ENCODE data around the gene RTTN. TPM values are rescaled to one million over a fixed set of nuclear protein-coding genes. Genes with fewer than 3 reads are reported as not detected.

The RTTN gene
- total and polyA plus RNA-seq, 10 of the 15 experiments (the other 5 are each of a cell fraction or from before 2014, with no cell fraction given), result 9.4 to 36.6 (median 15.7) TPM

DNA sequence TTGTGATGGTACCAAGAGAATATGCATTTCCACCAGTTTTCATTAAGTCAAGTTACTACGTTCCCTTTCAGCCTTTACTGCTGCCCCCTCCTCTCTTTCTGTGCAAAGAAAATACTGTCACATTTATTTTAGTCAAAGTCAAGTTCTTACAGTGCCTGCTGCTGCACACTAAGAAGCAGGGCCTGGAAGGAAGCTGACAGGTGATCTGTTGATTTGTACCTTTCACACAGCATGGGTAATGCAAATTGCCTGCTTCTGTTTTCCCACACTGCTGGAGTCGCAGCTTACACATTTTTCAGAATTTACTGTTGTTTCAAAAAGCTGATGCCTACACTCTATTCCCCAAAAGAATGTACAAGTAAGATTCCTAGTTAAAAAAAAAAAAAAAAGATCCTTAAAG, 209.1 kb downstream of the RTTN start:
- DNase-seq (ENCODE audit: low read depth, low spot score) (no peak), FAIRE-seq (no peak), ATAC-seq (no peak)
- RAD21 ChIA-PET (ENCODE audit: unreplicated experiment), result interaction anchor here (0.6 to 1.6 kb wide), 4 partner anchors 10 to 251 kb away, joined by 3 read pairs; no protein-coding TSS in a partner anchor
- whole genome bisulfite sequencing (ENCODE audit: insufficient coverage, insufficient replicate concordance, low lambda C conversion rate, missing lambda C conversion rate), result 89% methylated on average over 2 of the region's 2 CpGs
- BruUV-seq (replicated peaks), result no TSS peak
- Histone ChIP-seq H3K27ac (ENCODE audit: control insufficient read depth, insufficient read depth) (no peak overlapping the region), H3K36me3 (ENCODE audit: control insufficient read depth in 2 of 2, insufficient read depth in 2 of 2, low read length in 1 of 2) (peaks cover 2% of the 10 kb centered on the region in 2 experiments; a peak in 2 of 4 replicates), H3K9ac (ENCODE audit: control insufficient read depth, insufficient read depth, low read length) (no peak overlapping the region), H3K27me3 (replicated peaks in 1 of 2; ENCODE audit: control insufficient read depth in 2 of 2, insufficient read depth in 2 of 2, low read length in 1 of 2) (no peaks in the 10 kb centered on the region), H3K4me3 (no peak overlapping the region), H3K79me2 (ENCODE audit: control insufficient read depth, insufficient read depth, low read length) (no peaks in the 10 kb centered on the region), H3K9me3 (replicated peaks; ENCODE audit: control insufficient read depth, insufficient read depth, low read length) (no peaks in the 10 kb centered on the region), H3K4me1 (ENCODE audit: control insufficient read depth, insufficient read depth, low read length) (no peaks in the 10 kb centered on the region), H2AFZ (ENCODE audit: control insufficient read depth, low read depth, low read length) (no peak overlapping the region), H3K4me2 (ENCODE audit: control insufficient read depth, insufficient read depth) (no peak overlapping the region), H4K20me1 (ENCODE audit: control insufficient read depth, insufficient read depth) (no peaks in the 10 kb centered on the region)
- in situ Hi-C loops (cut with MboI), result no loop called here
- SMC1A ChIA-PET (ENCODE audit: uncharacterized antibody, unreplicated experiment), result interaction anchor here (0.9 to 1.6 kb wide), 7 partner anchors 10 to 131 kb away, joined by 3 to 4 read pairs (median 3); no protein-coding TSS in a partner anchor
- CTCF ChIA-PET, result no interaction called here
- intact Hi-C loops (cut with micrococcal nuclease; ENCODE audit: unreplicated experiment), result no loop called here
- TF ChIP-seq, protein P1, sequence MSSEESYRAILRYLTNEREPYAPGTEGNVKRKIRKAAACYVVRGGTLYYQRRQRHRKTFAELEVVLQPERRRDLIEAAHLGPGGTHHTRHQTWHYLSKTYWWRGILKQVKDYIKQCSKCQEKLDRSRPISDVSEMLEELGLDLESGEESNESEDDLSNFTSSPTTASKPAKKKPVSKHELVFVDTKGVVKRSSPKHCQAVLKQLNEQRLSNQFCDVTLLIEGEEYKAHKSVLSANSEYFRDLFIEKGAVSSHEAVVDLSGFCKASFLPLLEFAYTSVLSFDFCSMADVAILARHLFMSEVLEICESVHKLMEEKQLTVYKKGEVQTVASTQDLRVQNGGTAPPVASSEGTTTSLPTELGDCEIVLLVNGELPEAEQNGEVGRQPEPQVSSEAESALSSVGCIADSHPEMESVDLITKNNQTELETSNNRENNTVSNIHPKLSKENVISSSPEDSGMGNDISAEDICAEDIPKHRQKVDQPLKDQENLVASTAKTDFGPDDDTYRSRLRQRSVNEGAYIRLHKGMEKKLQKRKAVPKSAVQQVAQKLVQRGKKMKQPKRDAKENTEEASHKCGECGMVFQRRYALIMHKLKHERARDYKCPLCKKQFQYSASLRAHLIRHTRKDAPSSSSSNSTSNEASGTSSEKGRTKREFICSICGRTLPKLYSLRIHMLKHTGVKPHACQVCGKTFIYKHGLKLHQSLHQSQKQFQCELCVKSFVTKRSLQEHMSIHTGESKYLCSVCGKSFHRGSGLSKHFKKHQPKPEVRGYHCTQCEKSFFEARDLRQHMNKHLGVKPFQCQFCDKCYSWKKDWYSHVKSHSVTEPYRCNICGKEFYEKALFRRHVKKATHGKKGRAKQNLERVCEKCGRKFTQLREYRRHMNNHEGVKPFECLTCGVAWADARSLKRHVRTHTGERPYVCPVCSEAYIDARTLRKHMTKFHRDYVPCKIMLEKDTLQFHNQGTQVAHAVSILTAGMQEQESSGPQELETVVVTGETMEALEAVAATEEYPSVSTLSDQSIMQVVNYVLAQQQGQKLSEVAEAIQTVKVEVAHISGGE (CRISPR knock-in tag; IDR thresholded peaks at IDR 0.05), result no peak
- TF ChIP-seq ASH2L (IDR thresholded peaks at IDR 0.05; ENCODE audit: borderline replicate concordance, low read depth) (no peak), TARDBP (IDR thresholded peaks at IDR 0.05; ENCODE audit: borderline replicate concordance) (no peak), WRNIP1 (IDR thresholded peaks at IDR 0.05; ENCODE audit: borderline replicate concordance, low read depth, low read length) (no peak), IKZF2 (IDR thresholded peaks at IDR 0.05) (no peak), TCF12 (IDR thresholded peaks at IDR 0.05; ENCODE audit: low read depth, low read length) (no peak), TAF1 (IDR thresholded peaks at IDR 0.05; ENCODE audit: borderline replicate concordance, low read depth, low read length) (no peak), STAT1 (conservative IDR thresholded peaks at IDR 0.05) (no peak), YY1 (IDR thresholded peaks at IDR 0.05; ENCODE audit: low read depth, low read length) (no peak)
- TF ChIP-seq, protein P2, sequence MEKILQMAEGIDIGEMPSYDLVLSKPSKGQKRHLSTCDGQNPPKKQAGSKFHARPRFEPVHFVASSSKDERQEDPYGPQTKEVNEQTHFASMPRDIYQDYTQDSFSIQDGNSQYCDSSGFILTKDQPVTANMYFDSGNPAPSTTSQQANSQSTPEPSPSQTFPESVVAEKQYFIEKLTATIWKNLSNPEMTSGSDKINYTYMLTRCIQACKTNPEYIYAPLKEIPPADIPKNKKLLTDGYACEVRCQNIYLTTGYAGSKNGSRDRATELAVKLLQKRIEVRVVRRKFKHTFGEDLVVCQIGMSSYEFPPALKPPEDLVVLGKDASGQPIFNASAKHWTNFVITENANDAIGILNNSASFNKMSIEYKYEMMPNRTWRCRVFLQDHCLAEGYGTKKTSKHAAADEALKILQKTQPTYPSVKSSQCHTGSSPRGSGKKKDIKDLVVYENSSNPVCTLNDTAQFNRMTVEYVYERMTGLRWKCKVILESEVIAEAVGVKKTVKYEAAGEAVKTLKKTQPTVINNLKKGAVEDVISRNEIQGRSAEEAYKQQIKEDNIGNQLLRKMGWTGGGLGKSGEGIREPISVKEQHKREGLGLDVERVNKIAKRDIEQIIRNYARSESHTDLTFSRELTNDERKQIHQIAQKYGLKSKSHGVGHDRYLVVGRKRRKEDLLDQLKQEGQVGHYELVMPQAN (conservative IDR thresholded peaks at IDR 0.05), result no peak
- TF ChIP-seq, protein P3, sequence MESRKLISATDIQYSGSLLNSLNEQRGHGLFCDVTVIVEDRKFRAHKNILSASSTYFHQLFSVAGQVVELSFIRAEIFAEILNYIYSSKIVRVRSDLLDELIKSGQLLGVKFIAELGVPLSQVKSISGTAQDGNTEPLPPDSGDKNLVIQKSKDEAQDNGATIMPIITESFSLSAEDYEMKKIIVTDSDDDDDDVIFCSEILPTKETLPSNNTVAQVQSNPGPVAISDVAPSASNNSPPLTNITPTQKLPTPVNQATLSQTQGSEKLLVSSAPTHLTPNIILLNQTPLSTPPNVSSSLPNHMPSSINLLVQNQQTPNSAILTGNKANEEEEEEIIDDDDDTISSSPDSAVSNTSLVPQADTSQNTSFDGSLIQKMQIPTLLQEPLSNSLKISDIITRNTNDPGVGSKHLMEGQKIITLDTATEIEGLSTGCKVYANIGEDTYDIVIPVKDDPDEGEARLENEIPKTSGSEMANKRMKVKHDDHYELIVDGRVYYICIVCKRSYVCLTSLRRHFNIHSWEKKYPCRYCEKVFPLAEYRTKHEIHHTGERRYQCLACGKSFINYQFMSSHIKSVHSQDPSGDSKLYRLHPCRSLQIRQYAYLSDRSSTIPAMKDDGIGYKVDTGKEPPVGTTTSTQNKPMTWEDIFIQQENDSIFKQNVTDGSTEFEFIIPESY (IDR thresholded peaks at IDR 0.05), result no peak
- TF ChIP-seq, protein P4, sequence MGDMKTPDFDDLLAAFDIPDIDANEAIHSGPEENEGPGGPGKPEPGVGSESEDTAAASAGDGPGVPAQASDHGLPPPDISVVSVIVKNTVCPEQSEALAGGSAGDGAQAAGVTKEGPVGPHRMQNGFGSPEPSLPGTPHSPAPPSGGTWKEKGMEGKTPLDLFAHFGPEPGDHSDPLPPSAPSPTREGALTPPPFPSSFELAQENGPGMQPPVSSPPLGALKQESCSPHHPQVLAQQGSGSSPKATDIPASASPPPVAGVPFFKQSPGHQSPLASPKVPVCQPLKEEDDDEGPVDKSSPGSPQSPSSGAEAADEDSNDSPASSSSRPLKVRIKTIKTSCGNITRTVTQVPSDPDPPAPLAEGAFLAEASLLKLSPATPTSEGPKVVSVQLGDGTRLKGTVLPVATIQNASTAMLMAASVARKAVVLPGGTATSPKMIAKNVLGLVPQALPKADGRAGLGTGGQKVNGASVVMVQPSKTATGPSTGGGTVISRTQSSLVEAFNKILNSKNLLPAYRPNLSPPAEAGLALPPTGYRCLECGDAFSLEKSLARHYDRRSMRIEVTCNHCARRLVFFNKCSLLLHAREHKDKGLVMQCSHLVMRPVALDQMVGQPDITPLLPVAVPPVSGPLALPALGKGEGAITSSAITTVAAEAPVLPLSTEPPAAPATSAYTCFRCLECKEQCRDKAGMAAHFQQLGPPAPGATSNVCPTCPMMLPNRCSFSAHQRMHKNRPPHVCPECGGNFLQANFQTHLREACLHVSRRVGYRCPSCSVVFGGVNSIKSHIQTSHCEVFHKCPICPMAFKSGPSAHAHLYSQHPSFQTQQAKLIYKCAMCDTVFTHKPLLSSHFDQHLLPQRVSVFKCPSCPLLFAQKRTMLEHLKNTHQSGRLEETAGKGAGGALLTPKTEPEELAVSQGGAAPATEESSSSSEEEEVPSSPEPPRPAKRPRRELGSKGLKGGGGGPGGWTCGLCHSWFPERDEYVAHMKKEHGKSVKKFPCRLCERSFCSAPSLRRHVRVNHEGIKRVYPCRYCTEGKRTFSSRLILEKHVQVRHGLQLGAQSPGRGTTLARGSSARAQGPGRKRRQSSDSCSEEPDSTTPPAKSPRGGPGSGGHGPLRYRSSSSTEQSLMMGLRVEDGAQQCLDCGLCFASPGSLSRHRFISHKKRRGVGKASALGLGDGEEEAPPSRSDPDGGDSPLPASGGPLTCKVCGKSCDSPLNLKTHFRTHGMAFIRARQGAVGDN (IDR thresholded peaks at IDR 0.05), result no peak
- POLR2A ChIA-PET, result interaction anchor here (0.6 to 1.0 kb wide), 2 partner anchors 40 to 487 kb away, joined by 3 to 4 read pairs; no protein-coding TSS in a partner anchor
